Fibroblast of mammary gland (primary cell): Measurements from ENCODE around the gene NCBP2.

Source experiments
- DNase-seq: peaks from one replicate; pipeline ENCODE4 v3.0.0-alpha.2; 2010; ENCODE audit warnings: low read depth
- H3K4me3 ChIP-seq: 2 replicates; pipeline ENCODE4 v1.5.1; 2011; ENCODE audit warnings: low read depth, mild to moderate bottlenecking, low read length, moderate library complexity; ENCODE audit not compliant: control insufficient read depth
- TF ChIP-seq, protein P1 (sequence below): conservative IDR thresholded peaks from 2 replicates; pipeline ENCODE4 v1.5.1; 2011; ENCODE audit warnings: low read depth, low read length, inconsistent platforms; ENCODE audit not compliant: control insufficient read depth, insufficient read depth

NCBP2 gene

DNA sequence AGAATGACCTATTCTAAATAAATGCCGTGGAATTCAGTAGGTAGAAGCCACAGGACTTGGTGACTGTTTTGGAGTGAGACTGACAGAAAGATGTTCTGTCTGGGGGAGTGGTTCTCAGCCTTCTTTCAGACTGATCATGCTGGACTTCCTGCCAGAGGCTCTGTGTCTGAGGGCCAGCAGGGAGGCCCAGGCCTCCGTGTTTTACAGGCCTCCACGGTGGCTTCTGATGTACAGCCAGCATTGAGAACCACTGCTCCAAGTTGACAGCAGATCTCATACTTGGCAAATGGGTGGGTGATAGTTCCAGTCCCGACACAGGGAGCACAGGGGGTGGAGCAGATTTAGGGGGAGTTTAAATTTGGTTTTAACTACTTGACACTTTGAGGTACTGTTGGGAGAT, 33.0 kb upstream of the NCBP2 start:
- TF ChIP-seq, protein P1, sequence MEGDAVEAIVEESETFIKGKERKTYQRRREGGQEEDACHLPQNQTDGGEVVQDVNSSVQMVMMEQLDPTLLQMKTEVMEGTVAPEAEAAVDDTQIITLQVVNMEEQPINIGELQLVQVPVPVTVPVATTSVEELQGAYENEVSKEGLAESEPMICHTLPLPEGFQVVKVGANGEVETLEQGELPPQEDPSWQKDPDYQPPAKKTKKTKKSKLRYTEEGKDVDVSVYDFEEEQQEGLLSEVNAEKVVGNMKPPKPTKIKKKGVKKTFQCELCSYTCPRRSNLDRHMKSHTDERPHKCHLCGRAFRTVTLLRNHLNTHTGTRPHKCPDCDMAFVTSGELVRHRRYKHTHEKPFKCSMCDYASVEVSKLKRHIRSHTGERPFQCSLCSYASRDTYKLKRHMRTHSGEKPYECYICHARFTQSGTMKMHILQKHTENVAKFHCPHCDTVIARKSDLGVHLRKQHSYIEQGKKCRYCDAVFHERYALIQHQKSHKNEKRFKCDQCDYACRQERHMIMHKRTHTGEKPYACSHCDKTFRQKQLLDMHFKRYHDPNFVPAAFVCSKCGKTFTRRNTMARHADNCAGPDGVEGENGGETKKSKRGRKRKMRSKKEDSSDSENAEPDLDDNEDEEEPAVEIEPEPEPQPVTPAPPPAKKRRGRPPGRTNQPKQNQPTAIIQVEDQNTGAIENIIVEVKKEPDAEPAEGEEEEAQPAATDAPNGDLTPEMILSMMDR, result no peak
- H3K4me3 ChIP-seq, result no peak overlapping the region
- DNase-seq, result no peak

DNA sequence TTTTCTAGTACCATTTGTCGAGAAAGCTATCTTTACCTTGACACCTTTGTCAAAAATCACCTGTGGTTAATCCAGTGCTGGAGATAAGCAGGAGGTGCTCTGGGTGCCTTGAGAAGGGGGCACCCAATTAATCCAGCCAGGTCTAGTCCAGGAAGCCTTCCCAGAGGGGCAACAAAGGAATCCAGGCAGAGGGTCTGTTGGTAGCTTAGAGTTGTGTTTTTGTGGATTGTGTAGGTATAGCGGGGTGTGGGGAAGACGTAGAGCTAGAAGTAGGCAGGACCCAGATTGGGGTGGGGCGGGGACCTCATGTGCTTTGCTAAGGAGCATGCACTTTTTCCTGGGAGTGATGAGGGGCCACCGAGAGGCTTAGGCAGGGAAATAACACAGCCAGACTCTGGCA, 32.3 kb upstream of the NCBP2 start:
- DNase-seq, result no peak
- TF ChIP-seq, protein P1, result no peak
- H3K4me3 ChIP-seq, result no peak overlapping the region

DNA sequence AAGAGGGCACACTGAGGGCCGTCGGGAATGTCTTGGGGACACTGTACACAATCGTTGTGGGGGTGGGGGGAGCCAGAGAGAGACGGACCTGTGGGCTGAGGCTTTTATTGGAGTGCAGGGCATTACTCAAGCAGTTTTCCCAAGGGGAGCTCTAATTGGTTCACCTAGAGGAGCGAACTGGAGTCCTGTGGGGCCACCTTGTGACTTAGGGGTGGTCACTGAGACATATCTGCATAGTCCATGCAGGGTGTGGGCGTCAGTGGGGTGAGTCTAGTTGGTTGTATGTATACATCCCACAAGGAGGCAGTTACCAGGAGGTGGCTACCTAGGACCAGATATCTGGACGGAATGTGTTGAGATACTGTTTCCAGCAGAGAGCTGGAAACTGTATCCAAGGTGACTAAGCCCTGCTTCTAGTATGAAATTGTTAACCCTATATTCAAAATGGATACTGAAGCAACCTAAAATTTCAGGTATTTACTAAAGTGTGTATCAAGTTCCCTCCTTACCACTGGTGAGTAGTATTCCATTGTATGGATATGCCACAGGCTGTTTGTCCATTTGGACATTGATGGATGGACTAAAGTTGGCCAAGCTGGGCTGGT, 28.9 kb upstream of the NCBP2 start:
- DNase-seq, result no peak
- TF ChIP-seq, protein P1, result no peak
- no peak overlapping the region for H3K4me3 ChIP-seq

DNA sequence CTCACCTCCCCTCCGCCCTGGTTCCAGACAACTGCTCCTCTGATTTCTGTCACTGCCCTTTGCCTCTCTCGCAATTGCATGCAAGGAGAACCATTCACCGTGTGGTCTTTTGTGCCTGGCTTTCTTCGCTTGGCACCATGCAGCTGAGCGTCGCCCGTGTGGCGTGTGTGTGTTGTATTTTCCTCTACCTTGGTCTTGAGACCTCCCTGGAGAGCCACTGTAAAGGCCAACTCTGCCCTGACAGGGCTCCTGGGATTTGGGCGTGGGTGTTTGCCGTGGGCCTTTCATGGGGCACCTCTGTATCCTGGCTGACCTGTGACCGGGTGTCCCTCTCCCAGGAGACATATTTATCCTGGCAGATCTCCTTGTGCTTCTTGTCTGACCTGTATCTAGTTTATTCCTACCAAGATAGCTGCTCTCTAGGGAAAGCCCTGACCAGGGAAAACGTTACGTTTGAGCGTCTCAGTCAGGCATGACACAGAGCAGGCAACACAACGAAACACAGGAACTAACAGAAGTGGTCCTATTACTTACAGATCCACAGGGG, 28.3 kb upstream of the NCBP2 start:
- no peak for DNase-seq
- TF ChIP-seq, protein P1, result no peak
- no peak overlapping the region for H3K4me3 ChIP-seq

DNA sequence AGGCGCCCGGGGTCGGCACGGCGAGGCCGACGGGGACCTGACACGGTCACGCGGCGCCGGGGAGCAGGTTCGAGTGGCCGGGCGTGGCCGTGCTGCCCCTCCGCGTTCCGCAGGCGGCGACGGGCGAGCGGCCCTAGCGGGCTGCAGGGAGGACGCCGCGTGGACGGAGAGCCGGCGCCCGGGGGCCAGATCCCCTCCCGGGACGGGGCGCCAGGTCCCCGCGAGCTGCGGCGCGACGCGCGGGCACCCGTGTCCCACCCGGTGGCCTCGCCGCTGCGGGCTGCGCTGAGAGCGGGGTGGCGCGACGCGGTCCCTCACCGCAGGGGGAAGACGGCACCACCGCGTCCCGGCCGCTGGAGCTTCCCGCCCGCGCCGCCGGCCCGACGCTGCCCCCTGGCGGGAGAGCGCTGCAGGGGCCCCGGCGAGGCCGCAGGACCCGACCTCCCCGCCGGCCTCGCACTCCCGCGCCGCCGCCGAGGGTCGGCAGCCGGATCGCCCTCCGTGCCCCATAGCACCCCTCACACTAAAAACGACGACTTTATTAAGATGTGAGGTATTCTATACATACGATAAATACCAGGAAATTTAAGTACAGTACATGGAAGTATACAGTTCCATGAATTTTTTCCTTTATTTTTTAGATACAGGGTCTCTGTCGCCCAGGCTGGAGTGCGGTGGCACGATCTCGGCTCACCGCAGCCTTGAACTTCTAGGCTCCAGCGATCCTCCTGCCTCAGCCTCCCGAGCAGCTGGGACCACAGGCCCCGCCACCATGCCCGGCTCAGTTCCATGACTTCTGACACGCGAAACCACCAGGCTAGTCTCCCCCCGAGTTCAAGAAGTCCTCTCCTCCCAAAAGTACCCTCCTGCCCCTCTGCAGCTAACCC, 27.6 kb upstream of the NCBP2 start:
- peak overlapping the region; percentile 53 for H3K4me3 ChIP-seq
- TF ChIP-seq, protein P1, result no peak
- DNase-seq, result peak; percentile 32

DNA sequence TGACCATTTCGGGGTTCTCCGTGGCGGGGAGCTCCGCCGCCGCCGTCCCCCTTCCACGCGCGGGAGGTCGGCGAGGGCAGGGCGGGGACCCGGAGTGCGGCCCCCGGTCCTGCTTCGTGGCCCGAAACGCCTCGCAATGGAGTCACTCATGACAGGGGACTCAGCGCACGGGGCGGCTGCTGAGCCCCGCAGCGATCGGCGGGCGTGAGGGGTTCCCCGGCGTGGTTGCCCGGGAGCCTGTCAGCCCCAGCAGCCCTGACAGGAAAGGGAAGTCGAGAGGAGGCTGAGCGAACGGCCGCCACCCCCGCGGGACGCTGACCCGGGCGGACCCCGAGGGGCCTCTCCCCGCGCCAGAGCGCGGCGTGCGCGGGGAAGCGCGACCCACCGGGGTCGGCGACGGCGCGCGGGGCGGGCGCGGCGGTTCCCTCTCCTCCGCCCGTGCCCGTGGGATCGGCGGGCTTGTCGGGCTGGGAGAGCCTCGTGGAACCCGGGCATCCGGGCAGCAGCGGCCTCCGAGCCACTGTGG, 26.9 kb upstream of the NCBP2 start:
- TF ChIP-seq, protein P1, result no peak
- DNase-seq, result peak; percentile 19
- peak overlapping the region; percentile 53 for H3K4me3 ChIP-seq
